ENCODE data around the gene LARGE1. TPM values are rescaled to one million over a fixed set of nuclear protein-coding genes. Genes with fewer than 3 reads are reported as not detected.

Gene LARGE1
- total RNA-seq, 1 experiment from 2014 or later = 1.5 TPM

GRCh38 chr22:33666961-33667619, 253.2 kb downstream of the LARGE1 start (continued):
- no peak for TF ChIP-seq CBX3 (IDR thresholded peaks at IDR 0.05; ENCODE audit: low read depth)
- no peak for TF ChIP-seq CEBPB (IDR thresholded peaks at IDR 0.05; ENCODE audit: low read depth)
- TF ChIP-seq, protein P1, sequence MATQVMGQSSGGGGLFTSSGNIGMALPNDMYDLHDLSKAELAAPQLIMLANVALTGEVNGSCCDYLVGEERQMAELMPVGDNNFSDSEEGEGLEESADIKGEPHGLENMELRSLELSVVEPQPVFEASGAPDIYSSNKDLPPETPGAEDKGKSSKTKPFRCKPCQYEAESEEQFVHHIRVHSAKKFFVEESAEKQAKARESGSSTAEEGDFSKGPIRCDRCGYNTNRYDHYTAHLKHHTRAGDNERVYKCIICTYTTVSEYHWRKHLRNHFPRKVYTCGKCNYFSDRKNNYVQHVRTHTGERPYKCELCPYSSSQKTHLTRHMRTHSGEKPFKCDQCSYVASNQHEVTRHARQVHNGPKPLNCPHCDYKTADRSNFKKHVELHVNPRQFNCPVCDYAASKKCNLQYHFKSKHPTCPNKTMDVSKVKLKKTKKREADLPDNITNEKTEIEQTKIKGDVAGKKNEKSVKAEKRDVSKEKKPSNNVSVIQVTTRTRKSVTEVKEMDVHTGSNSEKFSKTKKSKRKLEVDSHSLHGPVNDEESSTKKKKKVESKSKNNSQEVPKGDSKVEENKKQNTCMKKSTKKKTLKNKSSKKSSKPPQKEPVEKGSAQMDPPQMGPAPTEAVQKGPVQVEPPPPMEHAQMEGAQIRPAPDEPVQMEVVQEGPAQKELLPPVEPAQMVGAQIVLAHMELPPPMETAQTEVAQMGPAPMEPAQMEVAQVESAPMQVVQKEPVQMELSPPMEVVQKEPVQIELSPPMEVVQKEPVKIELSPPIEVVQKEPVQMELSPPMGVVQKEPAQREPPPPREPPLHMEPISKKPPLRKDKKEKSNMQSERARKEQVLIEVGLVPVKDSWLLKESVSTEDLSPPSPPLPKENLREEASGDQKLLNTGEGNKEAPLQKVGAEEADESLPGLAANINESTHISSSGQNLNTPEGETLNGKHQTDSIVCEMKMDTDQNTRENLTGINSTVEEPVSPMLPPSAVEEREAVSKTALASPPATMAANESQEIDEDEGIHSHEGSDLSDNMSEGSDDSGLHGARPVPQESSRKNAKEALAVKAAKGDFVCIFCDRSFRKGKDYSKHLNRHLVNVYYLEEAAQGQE (IDR thresholded peaks at IDR 0.05; ENCODE audit: low read depth) = no peak

DNA sequence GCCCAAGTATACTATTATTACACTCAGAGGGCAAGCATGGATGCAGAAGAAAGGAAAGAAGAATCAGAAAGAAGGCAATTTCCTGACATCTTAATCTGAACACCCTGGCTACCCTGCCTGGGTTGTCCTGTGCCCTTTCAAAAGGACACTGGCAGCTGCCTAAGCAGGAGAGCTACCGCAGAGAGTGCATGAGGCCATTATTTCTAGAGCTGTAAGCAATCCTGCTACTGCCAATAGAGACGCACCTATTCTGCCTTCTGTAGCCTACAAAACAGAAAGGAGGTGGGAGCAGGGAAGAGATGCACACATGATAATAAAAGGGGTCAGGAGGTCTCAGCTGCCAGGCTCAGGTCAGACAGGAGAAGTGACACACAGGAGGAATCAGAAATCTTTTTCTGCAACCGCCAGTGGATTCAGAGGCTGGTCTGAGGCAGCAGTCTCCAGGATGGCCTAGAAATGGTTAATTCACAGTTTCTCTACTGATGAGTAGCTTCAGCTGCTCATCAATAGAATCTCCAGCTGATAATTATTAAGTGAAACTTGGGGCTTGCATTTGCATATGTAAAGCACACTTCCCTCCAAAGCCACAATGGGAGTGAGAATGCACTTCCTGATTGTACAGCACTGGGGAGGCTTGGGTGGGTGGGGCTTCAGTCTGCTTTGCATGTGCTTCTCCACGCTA, 253.9 kb downstream of the LARGE1 start:
- peaks cover 9 to 39% of the 10 kb centered on the region in 2 experiments; a peak in 2 of 4 replicates for H3K9me3 ChIP-seq (ENCODE audit: control insufficient read depth in 1 of 2, insufficient read depth in 1 of 2, low read depth in 1 of 2, low read length in 2 of 2)
- ChIA-PET CTCF (no interaction called here), RAD21 (ENCODE audit: low non-redundant PET in 1 of 2, low total read pairs in 2 of 2, uncharacterized antibody in 2 of 2, unreplicated experiment in 2 of 2) (no interaction called here), POLR2A (no interaction called here)
- no peak overlapping the region for H3K4me3 ChIP-seq (replicated peaks in 1 of 2; ENCODE audit: low read depth in 1 of 2, low read length in 2 of 2)
- no peaks in the 10 kb centered on the region for H3K36me3 ChIP-seq (ENCODE audit: control insufficient read depth in 1 of 2, insufficient read depth in 2 of 2, low read length in 2 of 2)
- H2AFZ ChIP-seq (ENCODE audit: low read depth, low read length, poor library complexity, severe bottlenecking) = no peak overlapping the region
- H3K9me2 ChIP-seq (ENCODE audit: insufficient read depth) = no peaks in the 10 kb centered on the region
- intact Hi-C loops (cut with micrococcal nuclease) = no loop called here
- no TSS peak for BruUV-seq (replicated peaks)
- no peaks in the 10 kb centered on the region for H4K20me1 ChIP-seq (ENCODE audit: insufficient read depth)
- no peak overlapping the region for H3K4me2 ChIP-seq (ENCODE audit: low read length)
- TF ChIP-seq FOSL1 (IDR thresholded peaks at IDR 0.05; ENCODE audit: low read depth) (no peak), EZH2phosphoT487 (IDR thresholded peaks at IDR 0.05; ENCODE audit: borderline replicate concordance) (no peak), POLR2A (IDR thresholded peaks at IDR 0.05; ENCODE audit: borderline replicate concordance, extremely low read depth, insufficient read depth, insufficient read length) (no peak), JUND (IDR thresholded peaks at IDR 0.05) (no peak), RAD21 (IDR thresholded peaks at IDR 0.05; ENCODE audit: low read depth) (no peak), SRF (IDR thresholded peaks at IDR 0.05; ENCODE audit: low read depth) (no peak), EZH2 (IDR thresholded peaks at IDR 0.05) (no peak), ZNF274 (IDR thresholded peaks at IDR 0.05; ENCODE audit: low read depth, low read length) (no peak), POLR2AphosphoS5 (IDR thresholded peaks at IDR 0.05; ENCODE audit: low read depth, low read length) (no peak), EGR1 (IDR thresholded peaks at IDR 0.05; ENCODE audit: low read depth) (no peak), ZFX (IDR thresholded peaks at IDR 0.05) (no peak), YY1 (IDR thresholded peaks at IDR 0.05; ENCODE audit: extremely low read depth, insufficient replicate concordance, low read depth, low read length) (no peak), TCF7L2 (IDR thresholded peaks at IDR 0.05; ENCODE audit: borderline replicate concordance, extremely low read depth, insufficient read depth, insufficient read length) (no peak), MAX (IDR thresholded peaks at IDR 0.05) (no peak)
- TF ChIP-seq, protein P1 (IDR thresholded peaks at IDR 0.05; ENCODE audit: low read depth) = no peak
- ATAC-seq = no peak
- H3K27me3 ChIP-seq (ENCODE audit: insufficient read depth, low read length) = no peaks in the 10 kb centered on the region
- no peaks in the 10 kb centered on the region for H3K4me1 ChIP-seq (ENCODE audit: control insufficient read depth in 1 of 2, insufficient read depth in 2 of 2, low read length in 2 of 2)
- no peak for DNase-seq (ENCODE audit: low read depth, low spot score)
- H3K27ac ChIP-seq (ENCODE audit: low read depth, low read length) = no peak overlapping the region
- no peak overlapping the region for H3K9ac ChIP-seq (ENCODE audit: low read length)
- H3K79me2 ChIP-seq (ENCODE audit: insufficient read depth, low read length) = no peaks in the 10 kb centered on the region
